SK-N-SH treated with all-trans-retinoic acid at 6 μM for 48 hours (cell line): ENCODE data around the gene SMIM10L2A.

ENCODE experiments used
- ATAC-seq: fragments of 200-7000 bp; cut with Tn5 transposase; 3 replicates; pipeline ENCODE4 v1.9.1; 2020; ENCODE audit warnings: mild to moderate bottlenecking, moderate library complexity
- ARNTL ChIP-seq: fragments of 450-650 bp; formaldehyde crosslinking; IDR thresholded peaks from 2 replicates; pipeline ENCODE4 v1.5.0; 2020; ENCODE audit warnings: low read depth, mild to moderate bottlenecking, moderate library complexity, borderline replicate concordance
- BACH2 ChIP-seq: fragments of 250-450 bp; sonication (Bioruptor Pico); IDR thresholded peaks from 2 replicates; pipeline ENCODE4 v1.9.0; 2021; ENCODE audit warnings: mild to moderate bottlenecking, borderline replicate concordance
- CREB5 ChIP-seq: fragments of 250-450 bp; sonication (Bioruptor Pico); IDR thresholded peaks from 2 replicates; pipeline ENCODE4 v1.5.1; 2020; ENCODE audit warnings: low read depth, mild to moderate bottlenecking, moderate library complexity
- CSDC2 ChIP-seq: fragments of 250-450 bp; sonication (Bioruptor Pico); IDR thresholded peaks from 2 replicates; pipeline ENCODE4 v1.5.0; 2020; ENCODE audit warnings: mild to moderate bottlenecking, moderate library complexity
- CSRNP3 ChIP-seq: fragments of 250-450 bp; sonication (Bioruptor Pico); IDR thresholded peaks from 2 replicates; pipeline ENCODE4 v1.5.1; 2021; ENCODE audit warnings: mild to moderate bottlenecking, moderate library complexity
- ESRRG ChIP-seq: fragments of 250-450 bp; sonication (Bioruptor Pico); IDR thresholded peaks from 2 replicates; pipeline ENCODE4 v1.6.1; 2021; ENCODE audit warnings: mild to moderate bottlenecking
- GLIS3 ChIP-seq: fragments of 250-450 bp; sonication (Bioruptor Pico); IDR thresholded peaks from 2 replicates; pipeline ENCODE4 v1.5.0; 2020; ENCODE audit warnings: mild to moderate bottlenecking, moderate library complexity
- ISL1 ChIP-seq: fragments of 250-450 bp; sonication (Bioruptor Pico); IDR thresholded peaks from 2 replicates; pipeline ENCODE4 v2.1.2; 2022; ENCODE audit warnings: mild to moderate bottlenecking, moderate library complexity
- OSR1 ChIP-seq: fragments of 250-450 bp; sonication (Bioruptor Pico); IDR thresholded peaks from 2 replicates; pipeline ENCODE4 v1.8.0; 2022; ENCODE audit warnings: moderate library complexity, mild to moderate bottlenecking, inconsistent platforms
- PATZ1 ChIP-seq: fragments of 250-450 bp; sonication (Bioruptor Pico); IDR thresholded peaks from 2 replicates; pipeline ENCODE4 v1.8.0; 2020; ENCODE audit warnings: mild to moderate bottlenecking, moderate library complexity, borderline replicate concordance
- POU6F1 ChIP-seq: fragments of 250-450 bp; sonication (Bioruptor Pico); IDR thresholded peaks from 2 replicates; pipeline ENCODE4 v1.8.0; 2021; ENCODE audit warnings: low read depth, mild to moderate bottlenecking, moderate library complexity, borderline replicate concordance
- PPARA ChIP-seq: fragments of 250-450 bp; sonication (Bioruptor Pico); IDR thresholded peaks from 2 replicates; pipeline ENCODE4 v1.5.0; 2020; ENCODE audit warnings: mild to moderate bottlenecking, borderline replicate concordance
- RARB ChIP-seq: fragments of 250-450 bp; sonication (Bioruptor Pico); IDR thresholded peaks from 2 replicates; pipeline ENCODE4 v1.8.0; 2021; ENCODE audit warnings: mild to moderate bottlenecking, moderate library complexity
- SNAI2 ChIP-seq: fragments of 250-450 bp; sonication (Bioruptor Pico); IDR thresholded peaks from 2 replicates; pipeline ENCODE4 v1.5.0; 2020; ENCODE audit warnings: mild to moderate bottlenecking, moderate library complexity
- TCF4 ChIP-seq: fragments of 250-450 bp; sonication (Bioruptor Pico); IDR thresholded peaks from 2 replicates; pipeline ENCODE4 v1.8.0; 2021; ENCODE audit warnings: mild to moderate bottlenecking, moderate library complexity, borderline replicate concordance
- TOX ChIP-seq: fragments of 250-450 bp; sonication (Bioruptor Pico); IDR thresholded peaks from 2 replicates; pipeline ENCODE4 v1.8.0; 2021; ENCODE audit warnings: mild to moderate bottlenecking, moderate library complexity, borderline replicate concordance
- TSHZ2 ChIP-seq: fragments of 250-450 bp; sonication (Bioruptor Pico); IDR thresholded peaks from 2 replicates; pipeline ENCODE4 v1.5.0; 2020; ENCODE audit warnings: mild to moderate bottlenecking, moderate library complexity
- ZC3H10 ChIP-seq: fragments of 250-450 bp; sonication (Bioruptor Pico); IDR thresholded peaks from 2 replicates; pipeline ENCODE4 v1.5.1; 2021; ENCODE audit warnings: mild to moderate bottlenecking, moderate library complexity
- ZFP3 ChIP-seq: fragments of 250-450 bp; sonication (Bioruptor Pico); IDR thresholded peaks from 2 replicates; pipeline ENCODE4 v1.5.0; 2020; ENCODE audit warnings: mild to moderate bottlenecking, moderate library complexity
- ZFP30 ChIP-seq: fragments of 450-650 bp; formaldehyde crosslinking; IDR thresholded peaks from 2 replicates; pipeline ENCODE4 v1.5.0; 2022; ENCODE audit warnings: mild to moderate bottlenecking, moderate library complexity
- ZNF565 ChIP-seq: fragments of 450-650 bp; formaldehyde crosslinking; conservative IDR thresholded peaks from 2 replicates; pipeline ENCODE4 v1.5.0; 2020; ENCODE audit warnings: low read depth, mild to moderate bottlenecking, moderate library complexity
- ZNF70 ChIP-seq: fragments of 450-650 bp; formaldehyde crosslinking; IDR thresholded peaks from 2 replicates; pipeline ENCODE4 v1.5.0; 2020; ENCODE audit warnings: mild to moderate bottlenecking, moderate library complexity
- ZNF8 ChIP-seq: fragments of 450-650 bp; formaldehyde crosslinking; IDR thresholded peaks from 2 replicates; pipeline ENCODE4 v1.5.0; 2020; ENCODE audit warnings: mild to moderate bottlenecking, moderate library complexity

Gene SMIM10L2A

GRCh38 chrX:135382260-135382659, 39.5 kb upstream of the SMIM10L2A start:
- TF ChIP-seq ESRRG (no peak), CSRNP3 (CRISPR knock-in tag) (no peak), BACH2 (CRISPR knock-in tag) (no peak), POU6F1 (no peak), ZNF565 (no peak), CREB5 (CRISPR knock-in tag) (no peak), TOX (CRISPR knock-in tag) (no peak), CSDC2 (CRISPR knock-in tag) (no peak), TCF4 (CRISPR knock-in tag) (no peak), ZNF70 (no peak), GLIS3 (no peak), ZFP3 (CRISPR knock-in tag) (no peak)
- ATAC-seq = no peak

- TF ChIP-seq OSR1 (CRISPR knock-in tag) = no peak
- TF ChIP-seq ISL1 = no peak
- TF ChIP-seq GLIS3 = no peak
- TF ChIP-seq ESRRG = no peak
- TF ChIP-seq CSDC2 (CRISPR knock-in tag) = no peak
- no peak for TF ChIP-seq ZNF565
- TF ChIP-seq ZFP30 (CRISPR knock-in tag) = no peak
- no peak for TF ChIP-seq SNAI2 (CRISPR knock-in tag)
- no peak for TF ChIP-seq TSHZ2 (CRISPR knock-in tag)
- TF ChIP-seq ZC3H10 (CRISPR knock-in tag) = no peak
- no peak for TF ChIP-seq TOX (CRISPR knock-in tag)
- no peak for TF ChIP-seq ARNTL (CRISPR knock-in tag)
- TF ChIP-seq PPARA = no peak
- no peak for TF ChIP-seq ZFP3 (CRISPR knock-in tag)
- no peak for TF ChIP-seq ZNF8 (CRISPR knock-in tag)
- TF ChIP-seq CREB5 (CRISPR knock-in tag) = no peak
- TF ChIP-seq, all 23 proteins: peak for 0
- ATAC-seq = no peak
Measured at GRCh38 chrX:135383249-135383648, 38.5 kb upstream of the SMIM10L2A start.

- ATAC-seq = no peak
- TF ChIP-seq PATZ1 (CRISPR knock-in tag) = no peak
- TF ChIP-seq POU6F1 = no peak
- no peak for TF ChIP-seq TOX (CRISPR knock-in tag)
- TF ChIP-seq TCF4 (CRISPR knock-in tag) = no peak
- no peak for TF ChIP-seq BACH2 (CRISPR knock-in tag)
- TF ChIP-seq RARB = no peak
- no peak for TF ChIP-seq ISL1
- TF ChIP-seq ZC3H10 (CRISPR knock-in tag) = no peak
- TF ChIP-seq OSR1 (CRISPR knock-in tag) = no peak
- no peak for TF ChIP-seq CSDC2 (CRISPR knock-in tag)
Measured at GRCh38 chrX:135384161-135384836, 37.4 kb upstream of the SMIM10L2A start.
